ENCODE data around the gene TSGA10.

TSGA10 gene

GRCh38 chr2:98972582-98973167, 182.1 kb downstream of the TSGA10 start:
- WGBS, 2 donors (ENCODE audit: extremely low coverage in 2 of 2, insufficient read length in 2 of 2, insufficient replicate concordance in 1 of 2): no CpG with 5 or more reads among the region's 1 CpG
- no peak overlapping the region for H3K4ac ChIP-seq (ENCODE audit: low read length)
- H2AFZ ChIP-seq (ENCODE audit: low read length): no peak overlapping the region
- no peak overlapping the region for H3K27ac ChIP-seq (replicated peaks; ENCODE audit: low read length)
- no peak for DNase-seq (ENCODE audit: low spot score)
- no peak overlapping the region for H2AK5ac ChIP-seq (ENCODE audit: low read depth, low read length)
- no peak overlapping the region for H2BK15ac ChIP-seq (ENCODE audit: low read length)
- H4K91ac ChIP-seq (ENCODE audit: low read depth, low read length, poor library complexity): no peak overlapping the region
- H4K8ac ChIP-seq (ENCODE audit: low read depth, low read length): no peak overlapping the region
- no peaks in the 10 kb centered on the region for H3K27me3 ChIP-seq (ENCODE audit: control insufficient read depth in 3 of 3, insufficient read depth in 3 of 3, low read depth in 1 of 3, low read length in 3 of 3)
- H2BK5ac ChIP-seq (ENCODE audit: low read length): no peak overlapping the region
- no peaks in the 10 kb centered on the region for H3K36me3 ChIP-seq (replicated peaks in 1 of 2; ENCODE audit: control insufficient read depth in 2 of 2, insufficient read depth in 2 of 2, low read length in 2 of 2)
- H3K9me3 ChIP-seq (replicated peaks in 1 of 2; ENCODE audit: control insufficient read depth in 2 of 2, insufficient read depth in 1 of 2, low read depth in 1 of 2, low read length in 2 of 2): peaks cover 4 to 10% of the 10 kb centered on the region in 2 donors
- no peak overlapping the region for H3K23ac ChIP-seq (ENCODE audit: low read depth, low read length, poor library complexity)
- H3K14ac ChIP-seq (ENCODE audit: low read length): no peak overlapping the region
- H3K4me3 ChIP-seq (ENCODE audit: low read length in 2 of 2): no peak overlapping the region
- no peak overlapping the region for H2BK12ac ChIP-seq (ENCODE audit: low read length)
- H3K18ac ChIP-seq (ENCODE audit: low read length): no peak overlapping the region
- H3K4me1 ChIP-seq (ENCODE audit: control insufficient read depth in 2 of 2, insufficient read depth in 1 of 2, low read depth in 1 of 2, low read length in 2 of 2): no peaks in the 10 kb centered on the region
- H3K79me1 ChIP-seq (ENCODE audit: low read depth, low read length): no peaks in the 10 kb centered on the region
- H3K9ac ChIP-seq (ENCODE audit: low read depth, low read length, poor library complexity): no peak overlapping the region
- H3K4me2 ChIP-seq (ENCODE audit: insufficient read depth, low read length, poor library complexity, severe bottlenecking): no peak overlapping the region
- H2BK120ac ChIP-seq (ENCODE audit: low read depth, low read length): no peak overlapping the region

DNA sequence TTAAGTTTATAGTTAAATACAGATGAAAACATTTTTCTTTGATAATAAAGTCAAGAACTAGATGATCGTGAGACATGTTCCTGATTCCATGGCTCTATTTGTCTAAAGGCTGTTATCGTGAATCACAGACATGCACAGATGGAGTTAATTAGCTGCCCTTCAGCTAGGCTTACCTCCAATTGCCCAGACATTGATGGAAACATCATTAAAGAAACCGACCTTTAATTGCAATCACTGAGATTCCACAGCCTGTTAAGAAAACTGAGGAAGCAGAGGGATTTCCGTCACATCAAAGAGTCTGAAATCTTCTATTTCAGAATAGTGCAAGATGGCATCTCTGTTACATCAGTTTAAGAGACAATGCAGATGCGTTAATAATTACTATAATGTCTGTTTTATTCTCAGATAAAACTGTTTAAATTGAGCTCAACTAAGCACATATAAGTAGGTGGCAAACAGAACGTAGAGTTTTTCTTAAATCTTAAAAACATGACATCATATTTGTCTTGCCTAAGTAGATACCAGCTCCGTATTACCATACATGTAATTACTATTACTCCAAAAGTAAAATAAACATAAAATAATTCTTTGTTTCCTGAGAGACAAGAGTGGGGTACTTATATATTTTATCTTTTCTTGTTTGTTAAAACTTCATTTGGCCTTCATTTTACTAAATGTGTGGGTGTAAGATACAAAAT, 194.8 kb downstream of the TSGA10 start:
- Histone ChIP-seq H2AFZ (ENCODE audit: low read length) (no peak overlapping the region), H3K23ac (ENCODE audit: low read depth, low read length, poor library complexity) (no peak overlapping the region), H3K4ac (ENCODE audit: low read length) (no peak overlapping the region), H3K27ac (replicated peaks; ENCODE audit: low read length) (no peak overlapping the region), H3K27me3 (ENCODE audit: control insufficient read depth in 3 of 3, insufficient read depth in 3 of 3, low read depth in 1 of 3, low read length in 3 of 3) (no peaks in the 10 kb centered on the region), H3K9ac (ENCODE audit: low read depth, low read length, poor library complexity) (no peak overlapping the region), H2BK120ac (ENCODE audit: low read depth, low read length) (no peak overlapping the region), H3K4me3 (ENCODE audit: low read length in 2 of 2) (no peak overlapping the region), H2AK5ac (ENCODE audit: low read depth, low read length) (no peak overlapping the region), H3K4me2 (ENCODE audit: insufficient read depth, low read length, poor library complexity, severe bottlenecking) (no peak overlapping the region), H4K91ac (ENCODE audit: low read depth, low read length, poor library complexity) (no peak overlapping the region), H4K8ac (ENCODE audit: low read depth, low read length) (no peak overlapping the region), H3K18ac (ENCODE audit: low read length) (no peak overlapping the region), H2BK5ac (ENCODE audit: low read length) (no peak overlapping the region), H3K4me1 (ENCODE audit: control insufficient read depth in 2 of 2, insufficient read depth in 1 of 2, low read depth in 1 of 2, low read length in 2 of 2) (no peaks in the 10 kb centered on the region), H3K79me1 (ENCODE audit: low read depth, low read length) (no peaks in the 10 kb centered on the region), H3K9me3 (replicated peaks in 1 of 2; ENCODE audit: control insufficient read depth in 2 of 2, insufficient read depth in 1 of 2, low read depth in 1 of 2, low read length in 2 of 2) (no peaks in the 10 kb centered on the region), H2BK15ac (ENCODE audit: low read length) (no peak overlapping the region), H3K36me3 (replicated peaks in 1 of 2; ENCODE audit: control insufficient read depth in 2 of 2, insufficient read depth in 2 of 2, low read length in 2 of 2) (no peaks in the 10 kb centered on the region), H3K14ac (ENCODE audit: low read length) (no peak overlapping the region), H2BK12ac (ENCODE audit: low read length) (no peak overlapping the region)
- DNase-seq (ENCODE audit: low spot score): no peak
- WGBS, 2 donors (ENCODE audit: extremely low coverage in 2 of 2, insufficient read length in 2 of 2, insufficient replicate concordance in 1 of 2): no CpG with 5 or more reads among the region's 7 CpGs

DNA sequence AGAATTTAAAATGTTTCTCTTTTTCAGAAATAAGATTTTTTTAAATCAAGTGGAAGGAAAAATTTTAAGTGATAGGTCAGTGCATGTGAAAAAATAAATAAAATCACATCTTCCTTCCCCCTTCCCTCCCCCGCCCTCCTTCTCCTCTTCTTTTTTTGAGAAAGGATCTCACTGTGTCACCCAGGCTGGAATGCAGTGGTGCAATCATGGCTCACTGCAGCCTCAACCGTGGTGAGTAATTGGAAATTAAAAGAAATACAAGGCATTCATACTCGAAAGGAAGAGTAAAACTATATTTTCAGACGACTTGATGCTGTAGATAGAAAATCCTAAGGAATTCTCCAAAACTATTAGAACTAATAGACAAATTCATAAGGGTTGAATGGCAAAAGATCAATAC, 201.8 kb downstream of the TSGA10 start:
- WGBS, 2 donors (ENCODE audit: extremely low coverage in 2 of 2, insufficient read length in 2 of 2, insufficient replicate concordance in 1 of 2): no CpG with 5 or more reads among the region's 4 CpGs
- H3K23ac ChIP-seq (ENCODE audit: low read depth, low read length, poor library complexity): no peak overlapping the region
- no peak overlapping the region for H2BK12ac ChIP-seq (ENCODE audit: low read length)
- H4K8ac ChIP-seq (ENCODE audit: low read depth, low read length): no peak overlapping the region
- H3K79me1 ChIP-seq (ENCODE audit: low read depth, low read length): no peaks in the 10 kb centered on the region
- H3K27me3 ChIP-seq (ENCODE audit: control insufficient read depth in 3 of 3, insufficient read depth in 3 of 3, low read depth in 1 of 3, low read length in 3 of 3): peaks cover 0 to 4% (median 0%) of the 10 kb centered on the region in 3 experiments
- H3K4ac ChIP-seq (ENCODE audit: low read length): no peak overlapping the region
- no peak overlapping the region for H3K4me2 ChIP-seq (ENCODE audit: insufficient read depth, low read length, poor library complexity, severe bottlenecking)
- no peak overlapping the region for H3K14ac ChIP-seq (ENCODE audit: low read length)
- H3K4me1 ChIP-seq (ENCODE audit: control insufficient read depth in 2 of 2, insufficient read depth in 1 of 2, low read depth in 1 of 2, low read length in 2 of 2): no peaks in the 10 kb centered on the region
- H3K18ac ChIP-seq (ENCODE audit: low read length): no peak overlapping the region
- H3K9me3 ChIP-seq (replicated peaks in 1 of 2; ENCODE audit: control insufficient read depth in 2 of 2, insufficient read depth in 1 of 2, low read depth in 1 of 2, low read length in 2 of 2): no peaks in the 10 kb centered on the region
- H3K27ac ChIP-seq (replicated peaks; ENCODE audit: low read length): no peak overlapping the region
- no peak overlapping the region for H2BK120ac ChIP-seq (ENCODE audit: low read depth, low read length)
- no peak overlapping the region for H3K9ac ChIP-seq (ENCODE audit: low read depth, low read length, poor library complexity)
- no peak overlapping the region for H2BK15ac ChIP-seq (ENCODE audit: low read length)
- no peaks in the 10 kb centered on the region for H3K36me3 ChIP-seq (replicated peaks in 1 of 2; ENCODE audit: control insufficient read depth in 2 of 2, insufficient read depth in 2 of 2, low read length in 2 of 2)
- H2AFZ ChIP-seq (ENCODE audit: low read length): no peak overlapping the region
- H4K91ac ChIP-seq (ENCODE audit: low read depth, low read length, poor library complexity): no peak overlapping the region
- no peak overlapping the region for H2BK5ac ChIP-seq (ENCODE audit: low read length)
- H2AK5ac ChIP-seq (ENCODE audit: low read depth, low read length): no peak overlapping the region
- no peak overlapping the region for H3K4me3 ChIP-seq (ENCODE audit: low read length in 2 of 2)
- DNase-seq (ENCODE audit: low spot score): no peak

DNA sequence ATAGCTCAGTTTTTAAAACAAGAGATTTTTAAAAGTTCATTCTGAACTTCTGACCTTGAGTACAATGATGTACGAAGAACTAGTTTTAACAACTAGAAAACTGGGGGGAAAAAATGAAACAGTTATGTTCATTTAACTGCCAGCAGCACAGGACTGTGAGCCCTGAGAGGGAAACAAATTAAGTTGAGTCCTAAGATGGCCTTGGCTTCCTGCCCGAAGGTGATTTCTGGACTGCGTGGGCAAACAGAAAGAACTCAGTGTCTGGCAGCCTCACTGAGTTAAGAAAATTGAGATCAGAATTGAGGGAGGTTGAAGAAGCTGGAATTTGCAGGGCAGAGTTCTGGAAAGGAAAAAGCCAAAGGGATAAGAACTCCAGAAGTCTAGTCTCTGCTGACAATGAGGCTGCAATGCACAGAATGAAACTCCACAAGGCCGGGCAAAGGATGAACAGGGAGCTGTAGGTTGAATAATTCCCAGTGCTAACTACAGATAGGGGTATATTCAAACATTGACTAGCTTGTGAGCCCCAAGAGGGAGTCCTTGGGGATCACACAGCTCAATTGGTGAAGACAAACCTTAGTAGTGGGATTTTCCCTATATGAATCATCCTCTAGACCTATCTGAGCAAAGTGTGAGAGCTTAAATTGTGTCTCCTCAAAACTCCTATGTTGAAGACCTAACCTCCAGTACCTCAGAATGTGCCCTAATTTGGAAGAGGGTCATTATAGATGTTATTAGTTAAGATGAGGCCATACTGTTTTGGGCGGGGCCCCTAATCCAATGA, 205.6 kb downstream of the TSGA10 start:
- H2BK15ac ChIP-seq (ENCODE audit: low read length): no peak overlapping the region
- WGBS, 2 donors (ENCODE audit: extremely low coverage in 2 of 2, insufficient read length in 2 of 2, insufficient replicate concordance in 1 of 2): no CpG with 5 or more reads among the region's 5 CpGs
- H3K36me3 ChIP-seq (replicated peaks in 1 of 2; ENCODE audit: control insufficient read depth in 2 of 2, insufficient read depth in 2 of 2, low read length in 2 of 2): no peaks in the 10 kb centered on the region
- H4K91ac ChIP-seq (ENCODE audit: low read depth, low read length, poor library complexity): no peak overlapping the region
- no peak overlapping the region for H3K14ac ChIP-seq (ENCODE audit: low read length)
- no peak overlapping the region for H2AK5ac ChIP-seq (ENCODE audit: low read depth, low read length)
- no peaks in the 10 kb centered on the region for H3K79me1 ChIP-seq (ENCODE audit: low read depth, low read length)
- H3K18ac ChIP-seq (ENCODE audit: low read length): no peak overlapping the region
- no peak overlapping the region for H2BK12ac ChIP-seq (ENCODE audit: low read length)
- peaks cover 0 to 9% (median 0%) of the 10 kb centered on the region in 3 experiments for H3K27me3 ChIP-seq (ENCODE audit: control insufficient read depth in 3 of 3, insufficient read depth in 3 of 3, low read depth in 1 of 3, low read length in 3 of 3)
- H3K23ac ChIP-seq (ENCODE audit: low read depth, low read length, poor library complexity): no peak overlapping the region
- no peak overlapping the region for H4K8ac ChIP-seq (ENCODE audit: low read depth, low read length)
- H3K4ac ChIP-seq (ENCODE audit: low read length): no peak overlapping the region
- H3K9ac ChIP-seq (ENCODE audit: low read depth, low read length, poor library complexity): no peak overlapping the region
- DNase-seq (ENCODE audit: low spot score): no peak
- H3K9me3 ChIP-seq (replicated peaks in 1 of 2; ENCODE audit: control insufficient read depth in 2 of 2, insufficient read depth in 1 of 2, low read depth in 1 of 2, low read length in 2 of 2): no peaks in the 10 kb centered on the region
- no peak overlapping the region for H3K4me2 ChIP-seq (ENCODE audit: insufficient read depth, low read length, poor library complexity, severe bottlenecking)
- peaks cover 0 to 4% of the 10 kb centered on the region in 2 donors for H3K4me1 ChIP-seq (ENCODE audit: control insufficient read depth in 2 of 2, insufficient read depth in 1 of 2, low read depth in 1 of 2, low read length in 2 of 2)
- no peak overlapping the region for H2BK5ac ChIP-seq (ENCODE audit: low read length)
- H2AFZ ChIP-seq (ENCODE audit: low read length): no peak overlapping the region
- H2BK120ac ChIP-seq (ENCODE audit: low read depth, low read length): no peak overlapping the region
- no peak overlapping the region for H3K27ac ChIP-seq (replicated peaks; ENCODE audit: low read length)
- no peak overlapping the region for H3K4me3 ChIP-seq (ENCODE audit: low read length in 2 of 2)

All from neuronal stem cell (in vitro differentiated cells).